ENCODE results near the gene HPCAL1.

DNA sequence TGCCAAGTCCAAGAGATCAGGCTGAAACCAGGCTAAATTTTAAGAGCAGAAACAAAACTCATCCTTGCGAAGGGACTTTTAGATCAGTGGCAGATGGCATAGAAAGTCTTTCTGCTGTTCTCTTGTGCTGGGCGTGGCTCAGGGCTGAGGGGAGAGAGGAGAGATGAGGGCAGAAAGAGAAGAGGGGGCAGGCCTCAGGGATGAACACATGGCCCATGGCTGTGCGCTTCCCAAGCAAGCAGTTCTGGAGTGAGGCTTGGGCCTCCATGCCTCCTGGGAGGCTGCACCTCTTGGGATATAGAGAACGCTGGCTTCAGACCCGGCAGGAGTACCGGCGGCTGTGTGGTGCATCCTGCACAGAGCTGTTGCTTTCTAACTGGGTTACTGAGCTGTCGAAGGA is 41.0 kb downstream of the HPCAL1 start:
- TF ChIP-seq, protein P1, sequence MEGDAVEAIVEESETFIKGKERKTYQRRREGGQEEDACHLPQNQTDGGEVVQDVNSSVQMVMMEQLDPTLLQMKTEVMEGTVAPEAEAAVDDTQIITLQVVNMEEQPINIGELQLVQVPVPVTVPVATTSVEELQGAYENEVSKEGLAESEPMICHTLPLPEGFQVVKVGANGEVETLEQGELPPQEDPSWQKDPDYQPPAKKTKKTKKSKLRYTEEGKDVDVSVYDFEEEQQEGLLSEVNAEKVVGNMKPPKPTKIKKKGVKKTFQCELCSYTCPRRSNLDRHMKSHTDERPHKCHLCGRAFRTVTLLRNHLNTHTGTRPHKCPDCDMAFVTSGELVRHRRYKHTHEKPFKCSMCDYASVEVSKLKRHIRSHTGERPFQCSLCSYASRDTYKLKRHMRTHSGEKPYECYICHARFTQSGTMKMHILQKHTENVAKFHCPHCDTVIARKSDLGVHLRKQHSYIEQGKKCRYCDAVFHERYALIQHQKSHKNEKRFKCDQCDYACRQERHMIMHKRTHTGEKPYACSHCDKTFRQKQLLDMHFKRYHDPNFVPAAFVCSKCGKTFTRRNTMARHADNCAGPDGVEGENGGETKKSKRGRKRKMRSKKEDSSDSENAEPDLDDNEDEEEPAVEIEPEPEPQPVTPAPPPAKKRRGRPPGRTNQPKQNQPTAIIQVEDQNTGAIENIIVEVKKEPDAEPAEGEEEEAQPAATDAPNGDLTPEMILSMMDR (conservative IDR thresholded peaks at IDR 0.05; ENCODE audit: low read length): no peak
- no peak for TF ChIP-seq EZH2phosphoT487 (IDR thresholded peaks at IDR 0.05; ENCODE audit: borderline replicate concordance, low read depth, low read length)

All from OCI-LY7 (cell line).